Fibroblast of pulmonary artery (primary cell): Measurements from ENCODE around the gene ASCC3.

ENCODE experiments used
- DNase-seq: peaks from one replicate; pipeline ENCODE4 v3.0.0-alpha.2; 2010; ENCODE audit warnings: low read depth
- H3K4me3 ChIP-seq: replicated peaks from 2 replicates; pipeline ENCODE4 v1.5.1; 2011; ENCODE audit warnings: low read depth, mild to moderate bottlenecking, control low read depth, low read length, moderate library complexity
- CTCF ChIP-seq: IDR thresholded peaks from 2 replicates; pipeline ENCODE4 v1.5.1; 2011; ENCODE audit warnings: mild to moderate bottlenecking, control low read depth, low read length, inconsistent platforms; ENCODE audit errors: missing control alignments

The ASCC3 gene

GRCh38 chr6:100464903-100465700 lies 416.0 kb downstream of the ASCC3 start, which contains the start of gene SIM1:
TSS of gene SIM1 (minus strand) at chr6:100464921. CDS start at chr6:100463468, 1,453 bp downstream.
- DNase-seq = peak; percentile 74
- no peak for TF ChIP-seq CTCF
- peak within 1 kb of the TSS; percentile 40 for H3K4me3 ChIP-seq

- DNase-seq = no peak
- no peak overlapping the region for H3K4me3 ChIP-seq
- no peak for TF ChIP-seq CTCF
Measured at GRCh38 chr6:100464162-100464851, 416.8 kb downstream of the ASCC3 start.

- no peak for TF ChIP-seq CTCF
- no peak for DNase-seq
- no peak overlapping the region for H3K4me3 ChIP-seq
Measured at GRCh38 chr6:100463630-100464161, 417.4 kb downstream of the ASCC3 start.

- TF ChIP-seq CTCF = no peak
- no peak overlapping the region for H3K4me3 ChIP-seq
- DNase-seq = no peak
Measured at GRCh38 chr6:100462706-100463629, 418.2 kb downstream of the ASCC3 start.

GRCh38 chr6:100461917-100462705 lies 419.0 kb downstream of the ASCC3 start:
- no peak for TF ChIP-seq CTCF
- no peak for DNase-seq
- H3K4me3 ChIP-seq = no peak overlapping the region
